DOHH2 (cell line): ENCODE results near the gene ACOT6.

Source experiments
- EZH2phosphoT487 ChIP-seq: fragments of 200-600 bp; sonication (generic); IDR thresholded peaks from 2 replicates; pipeline ENCODE4 v1.6.1; 2017; ENCODE audit warnings: borderline replicate concordance, mild to moderate bottlenecking, antibody characterized with exemption, low read length, moderate library complexity, mixed read lengths
- TF ChIP-seq, protein P1 (sequence below): fragments of 200-600 bp; sonication (generic); IDR thresholded peaks from one replicate; pipeline ENCODE4 v1.5.1; 2014; ENCODE audit warnings: antibody characterized with exemption, mild to moderate bottlenecking, low read depth, low read length; ENCODE audit not compliant: poor library complexity, severe bottlenecking

DNA sequence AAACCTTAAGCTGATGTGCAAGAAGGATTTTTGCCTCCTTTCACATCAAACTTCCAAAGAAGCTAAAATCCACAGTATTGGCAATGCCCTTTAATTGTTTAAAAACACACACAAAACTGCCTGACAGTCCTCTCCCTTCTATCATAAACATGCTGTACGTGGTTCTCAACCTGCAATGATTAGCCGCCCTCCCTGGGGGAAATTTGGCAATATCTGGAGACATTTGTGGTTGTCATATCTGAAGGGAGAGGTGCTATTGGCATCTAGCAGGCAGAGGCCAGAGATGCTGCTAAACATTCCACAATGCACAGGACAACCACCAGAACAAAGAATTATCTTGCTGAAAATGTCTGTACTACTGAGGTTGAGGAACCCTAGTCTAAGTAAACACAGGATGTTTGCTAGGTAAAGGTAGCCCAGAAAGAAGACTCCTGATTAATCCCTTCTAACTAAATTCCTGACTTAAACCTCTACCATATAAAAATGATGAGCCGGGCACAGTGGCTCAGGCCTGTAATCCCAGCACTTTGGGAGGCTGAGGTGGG is 1.2 kb downstream of the ACOT6 start:
- TF ChIP-seq, protein P1, sequence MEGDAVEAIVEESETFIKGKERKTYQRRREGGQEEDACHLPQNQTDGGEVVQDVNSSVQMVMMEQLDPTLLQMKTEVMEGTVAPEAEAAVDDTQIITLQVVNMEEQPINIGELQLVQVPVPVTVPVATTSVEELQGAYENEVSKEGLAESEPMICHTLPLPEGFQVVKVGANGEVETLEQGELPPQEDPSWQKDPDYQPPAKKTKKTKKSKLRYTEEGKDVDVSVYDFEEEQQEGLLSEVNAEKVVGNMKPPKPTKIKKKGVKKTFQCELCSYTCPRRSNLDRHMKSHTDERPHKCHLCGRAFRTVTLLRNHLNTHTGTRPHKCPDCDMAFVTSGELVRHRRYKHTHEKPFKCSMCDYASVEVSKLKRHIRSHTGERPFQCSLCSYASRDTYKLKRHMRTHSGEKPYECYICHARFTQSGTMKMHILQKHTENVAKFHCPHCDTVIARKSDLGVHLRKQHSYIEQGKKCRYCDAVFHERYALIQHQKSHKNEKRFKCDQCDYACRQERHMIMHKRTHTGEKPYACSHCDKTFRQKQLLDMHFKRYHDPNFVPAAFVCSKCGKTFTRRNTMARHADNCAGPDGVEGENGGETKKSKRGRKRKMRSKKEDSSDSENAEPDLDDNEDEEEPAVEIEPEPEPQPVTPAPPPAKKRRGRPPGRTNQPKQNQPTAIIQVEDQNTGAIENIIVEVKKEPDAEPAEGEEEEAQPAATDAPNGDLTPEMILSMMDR: no peak
- no peak for TF ChIP-seq EZH2phosphoT487
